Progenitor cell of endocrine pancreas (in vitro differentiated cells): ENCODE data around the gene CYP24A1. TPM values are rescaled to one million over a fixed set of nuclear protein-coding genes. Genes with fewer than 3 reads are reported as not detected.

ENCODE experiments used
- DNase-seq: peaks from one replicate; pipeline ENCODE4 v3.0.0; 2021; ENCODE audit warnings: low spot score; ENCODE audit not compliant: unreplicated experiment
- H3K27ac Mint-ChIP-seq: 2 replicates; pipeline ENCODE4 v1.8.0; 2021; ENCODE audit warnings: mild to moderate bottlenecking, moderate library complexity, mixed read lengths
- H3K27me3 Mint-ChIP-seq: 2 replicates; pipeline ENCODE4 v1.8.0; 2021; ENCODE audit warnings: mixed read lengths
- H3K36me3 Mint-ChIP-seq: 2 replicates; pipeline ENCODE4 v1.8.0; 2022; ENCODE audit warnings: mixed read lengths; ENCODE audit not compliant: insufficient read depth
- H3K4me1 Mint-ChIP-seq: 2 replicates; pipeline ENCODE4 v1.8.0; 2021; ENCODE audit warnings: low read depth, mixed read lengths
- H3K4me3 Mint-ChIP-seq: 2 replicates; pipeline ENCODE4 v1.8.0; 2021; ENCODE audit warnings: low read depth, mild to moderate bottlenecking, moderate library complexity, mixed read lengths
- H3K9me3 Mint-ChIP-seq: 2 replicates; pipeline ENCODE4 v1.8.0; 2021; ENCODE audit warnings: low read depth, mixed read lengths
- total RNA-seq: library from RNA; stranded (reverse); gene quantifications from 2 replicates; pipeline ENCODE4 v1.2.1, GENCODE V29; 2021
- TF ChIP-seq, protein P1 (sequence below): fragments of 200-600 bp; sonication (generic); IDR thresholded peaks from one replicate; pipeline ENCODE4 v1.5.0; 2021; ENCODE audit warnings: antibody characterized with exemption, mild to moderate bottlenecking; ENCODE audit not compliant: unreplicated experiment

The CYP24A1 gene
- total RNA-seq, 1 donor from 2014 or later: not detected

DNA sequence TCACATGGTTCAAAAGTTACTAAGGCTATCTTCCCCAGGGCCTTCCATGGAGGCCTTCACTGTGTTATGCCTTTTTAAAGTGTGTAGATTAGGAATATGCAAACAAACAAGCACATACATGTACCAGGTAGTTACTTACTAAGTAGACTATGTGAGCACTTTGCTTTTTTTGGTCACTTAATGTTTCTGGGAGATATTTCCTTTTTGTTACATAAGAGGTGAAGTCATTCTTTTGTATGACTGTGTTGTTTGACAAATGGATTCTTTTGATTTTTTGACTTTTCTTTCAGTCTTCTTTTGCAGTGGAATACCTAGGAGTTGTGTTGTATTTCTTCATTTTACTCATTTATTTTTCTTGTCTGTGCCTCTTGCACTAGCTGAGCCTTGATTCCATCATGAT lies 63.7 kb downstream of the CYP24A1 start:
- H3K27me3 Mint-ChIP-seq: no peaks in the 10 kb centered on the region
- no peaks in the 10 kb centered on the region for H3K36me3 Mint-ChIP-seq
- peaks cover 4% of the 10 kb centered on the region for H3K9me3 Mint-ChIP-seq
- H3K27ac Mint-ChIP-seq: no peak overlapping the region
- TF ChIP-seq, protein P1, sequence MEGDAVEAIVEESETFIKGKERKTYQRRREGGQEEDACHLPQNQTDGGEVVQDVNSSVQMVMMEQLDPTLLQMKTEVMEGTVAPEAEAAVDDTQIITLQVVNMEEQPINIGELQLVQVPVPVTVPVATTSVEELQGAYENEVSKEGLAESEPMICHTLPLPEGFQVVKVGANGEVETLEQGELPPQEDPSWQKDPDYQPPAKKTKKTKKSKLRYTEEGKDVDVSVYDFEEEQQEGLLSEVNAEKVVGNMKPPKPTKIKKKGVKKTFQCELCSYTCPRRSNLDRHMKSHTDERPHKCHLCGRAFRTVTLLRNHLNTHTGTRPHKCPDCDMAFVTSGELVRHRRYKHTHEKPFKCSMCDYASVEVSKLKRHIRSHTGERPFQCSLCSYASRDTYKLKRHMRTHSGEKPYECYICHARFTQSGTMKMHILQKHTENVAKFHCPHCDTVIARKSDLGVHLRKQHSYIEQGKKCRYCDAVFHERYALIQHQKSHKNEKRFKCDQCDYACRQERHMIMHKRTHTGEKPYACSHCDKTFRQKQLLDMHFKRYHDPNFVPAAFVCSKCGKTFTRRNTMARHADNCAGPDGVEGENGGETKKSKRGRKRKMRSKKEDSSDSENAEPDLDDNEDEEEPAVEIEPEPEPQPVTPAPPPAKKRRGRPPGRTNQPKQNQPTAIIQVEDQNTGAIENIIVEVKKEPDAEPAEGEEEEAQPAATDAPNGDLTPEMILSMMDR: no peak
- peaks cover 6% of the 10 kb centered on the region for H3K4me1 Mint-ChIP-seq
- no peak overlapping the region for H3K4me3 Mint-ChIP-seq
- no peak for DNase-seq

DNA sequence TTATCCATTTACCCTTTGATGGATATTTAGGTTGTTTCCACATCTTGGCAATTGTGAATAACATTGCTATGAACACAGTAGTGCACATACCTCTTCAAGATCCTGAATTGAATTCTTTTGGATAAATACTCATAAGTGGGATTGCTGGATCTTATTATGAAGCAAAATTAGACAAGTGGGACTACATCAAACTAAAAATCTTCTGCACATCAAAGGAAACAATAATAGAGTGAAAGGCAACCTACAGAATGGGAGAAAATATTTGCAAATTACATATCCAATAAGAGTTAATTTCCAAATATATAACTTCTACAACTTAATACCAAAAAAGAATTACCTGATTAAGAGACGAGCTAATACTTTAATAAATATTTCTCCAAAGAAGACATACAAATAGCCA lies 65.0 kb downstream of the CYP24A1 start:
- TF ChIP-seq, protein P1: no peak
- H3K4me3 Mint-ChIP-seq: no peak overlapping the region
- H3K27ac Mint-ChIP-seq: no peak overlapping the region
- H3K36me3 Mint-ChIP-seq: no peaks in the 10 kb centered on the region
- H3K9me3 Mint-ChIP-seq: peaks cover 4% of the 10 kb centered on the region
- no peaks in the 10 kb centered on the region for H3K27me3 Mint-ChIP-seq
- DNase-seq: no peak
- peaks cover 6% of the 10 kb centered on the region for H3K4me1 Mint-ChIP-seq

DNA sequence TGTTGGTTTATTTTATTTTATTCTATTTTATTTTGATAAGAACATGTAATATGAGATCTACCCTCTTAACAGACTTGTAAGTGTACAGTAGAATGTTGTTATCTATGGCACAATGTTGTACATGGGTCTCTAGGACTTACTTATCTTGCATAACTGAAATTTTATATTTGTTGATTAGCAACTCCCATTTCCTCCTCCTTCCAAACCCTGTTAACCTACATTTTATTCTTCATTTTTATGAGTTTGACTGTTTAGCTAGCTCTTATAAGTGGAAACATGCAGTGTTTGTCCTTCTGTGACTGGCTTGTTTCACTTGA lies 65.5 kb downstream of the CYP24A1 start:
- Mint-ChIP-seq H3K4me3 (no peak overlapping the region), H3K27ac (no peak overlapping the region), H3K4me1 (peaks cover 6% of the 10 kb centered on the region), H3K36me3 (no peaks in the 10 kb centered on the region), H3K9me3 (peaks cover 4% of the 10 kb centered on the region), H3K27me3 (no peaks in the 10 kb centered on the region)
- no peak for DNase-seq
- TF ChIP-seq, protein P1: no peak

DNA sequence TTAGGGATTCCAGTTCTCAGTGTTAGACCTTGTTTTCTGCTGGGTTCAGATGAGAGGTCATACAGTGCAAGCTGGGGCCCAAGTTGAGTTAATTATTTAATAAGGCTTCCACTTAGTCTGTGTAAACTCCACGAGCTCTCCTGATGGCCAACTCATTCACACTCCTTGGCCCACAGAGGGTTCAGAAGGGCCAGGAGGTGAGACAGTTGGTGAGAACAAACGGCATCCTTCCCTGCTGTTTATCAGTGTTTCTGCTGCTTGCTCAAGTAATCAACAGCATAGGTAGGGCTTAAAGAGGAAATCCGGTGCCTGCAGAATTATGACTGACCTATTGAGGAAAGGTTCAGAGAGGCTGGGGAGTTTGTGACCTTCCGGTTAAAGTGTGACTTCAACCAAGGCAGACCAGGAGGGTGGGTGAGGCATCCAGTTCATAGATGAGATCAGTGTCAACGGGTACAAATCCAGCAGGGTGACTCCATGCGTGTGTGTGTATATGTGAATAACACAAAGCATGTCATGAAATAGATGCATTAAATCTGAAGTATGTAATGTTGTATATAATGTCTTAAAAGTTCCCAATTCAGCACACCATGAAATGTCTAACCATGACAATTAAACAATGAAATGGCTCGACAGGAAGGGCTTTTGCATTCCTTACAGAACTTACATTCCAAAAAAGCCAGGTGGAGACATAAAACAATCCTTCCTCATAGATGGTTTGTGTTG lies 66.0 kb downstream of the CYP24A1 start:
- no peak overlapping the region for H3K27ac Mint-ChIP-seq
- H3K9me3 Mint-ChIP-seq: peaks cover 4% of the 10 kb centered on the region
- H3K4me1 Mint-ChIP-seq: peaks cover 6% of the 10 kb centered on the region
- TF ChIP-seq, protein P1: no peak
- no peaks in the 10 kb centered on the region for H3K36me3 Mint-ChIP-seq
- no peak for DNase-seq
- H3K27me3 Mint-ChIP-seq: no peaks in the 10 kb centered on the region
- H3K4me3 Mint-ChIP-seq: no peak overlapping the region

DNA sequence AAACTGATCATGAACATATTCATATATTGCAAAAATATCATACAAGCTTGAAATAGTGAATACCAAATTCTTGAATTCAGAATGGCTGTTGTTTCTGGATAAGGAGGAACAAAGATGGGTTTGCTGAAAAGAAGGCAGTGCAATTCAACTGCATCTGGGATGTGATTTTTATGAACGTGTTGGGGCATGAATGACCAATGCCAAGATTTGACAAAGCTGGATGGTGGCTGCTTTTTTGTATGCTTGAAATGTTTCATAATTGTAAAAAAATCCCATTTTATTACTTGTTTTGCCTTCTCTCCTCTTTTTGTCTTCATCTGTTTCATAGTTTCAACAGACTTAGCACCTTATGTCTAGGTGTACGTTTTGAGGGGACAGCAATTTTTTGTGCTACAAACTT lies 66.6 kb downstream of the CYP24A1 start:
- no peak overlapping the region for H3K4me3 Mint-ChIP-seq
- no peak overlapping the region for H3K27ac Mint-ChIP-seq
- TF ChIP-seq, protein P1: no peak
- DNase-seq: no peak
- peaks cover 6% of the 10 kb centered on the region for H3K4me1 Mint-ChIP-seq
- no peaks in the 10 kb centered on the region for H3K27me3 Mint-ChIP-seq
- H3K36me3 Mint-ChIP-seq: no peaks in the 10 kb centered on the region
- H3K9me3 Mint-ChIP-seq: peaks cover 4% of the 10 kb centered on the region
